PFSK-1 (cell line): ENCODE data around the gene ADAR.

Experiments
- FOXP2 ChIP-seq: optimal IDR thresholded peaks from 2 replicates; pipeline ENCODE3; 2011; ENCODE audit warnings: borderline replicate concordance, control low read depth, inconsistent platforms; ENCODE audit not compliant: insufficient read depth; ENCODE audit errors: extremely low read length, extremely low read depth
- POLR2AphosphoS5 ChIP-seq: IDR thresholded peaks from 2 replicates; pipeline ENCODE4 v1.6.1; 2012; ENCODE audit warnings: low read depth, mild to moderate bottlenecking, control low read depth, low read length, moderate library complexity
- SIN3A ChIP-seq: IDR thresholded peaks from 2 replicates; pipeline ENCODE4 v1.6.1; 2012; ENCODE audit warnings: mild to moderate bottlenecking, low read length, moderate library complexity, borderline replicate concordance; ENCODE audit not compliant: insufficient read depth
- TAF1 ChIP-seq: IDR thresholded peaks from 2 replicates; pipeline ENCODE4 v1.6.1; 2012; ENCODE audit warnings: low read length, control low read depth, borderline replicate concordance; ENCODE audit not compliant: insufficient read depth
- TF ChIP-seq, protein P1 (sequence below), 2 experiments: IDR thresholded peaks; 2 replicates each; pipeline versions ENCODE4 v1.6.1 to v1.8.0; 2011 to 2012; ENCODE audit warnings: low read depth in 2 of 2, low read length in 2 of 2, control low read depth in 1 of 2, inconsistent platforms in 1 of 2, mild to moderate bottlenecking in 1 of 2, moderate library complexity in 1 of 2; ENCODE audit not compliant: insufficient read depth in 1 of 2

DNA sequence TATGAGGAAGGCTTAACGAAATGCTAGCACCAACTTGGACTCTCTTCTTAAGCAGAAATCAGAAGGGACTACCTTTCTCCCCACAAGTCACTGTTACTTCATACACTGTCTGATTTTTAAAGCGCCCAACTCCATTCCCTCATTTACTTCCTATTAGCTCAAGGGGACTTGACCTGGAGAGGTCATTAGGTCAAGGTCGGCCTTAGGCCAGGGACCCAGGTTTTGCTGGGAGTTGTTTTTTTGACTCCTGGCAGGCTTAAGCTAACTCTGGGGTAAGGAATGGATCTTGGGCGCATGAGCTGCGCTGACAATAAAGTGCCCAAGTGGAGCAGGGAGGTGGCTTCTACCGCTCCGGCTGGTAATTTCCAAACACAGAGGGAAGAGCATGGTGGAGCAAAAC lies 16.8 kb downstream of the ADAR start:
- TF ChIP-seq POLR2AphosphoS5 (no peak), SIN3A (no peak), TAF1 (no peak), FOXP2 (no peak)
- TF ChIP-seq, protein P1, sequence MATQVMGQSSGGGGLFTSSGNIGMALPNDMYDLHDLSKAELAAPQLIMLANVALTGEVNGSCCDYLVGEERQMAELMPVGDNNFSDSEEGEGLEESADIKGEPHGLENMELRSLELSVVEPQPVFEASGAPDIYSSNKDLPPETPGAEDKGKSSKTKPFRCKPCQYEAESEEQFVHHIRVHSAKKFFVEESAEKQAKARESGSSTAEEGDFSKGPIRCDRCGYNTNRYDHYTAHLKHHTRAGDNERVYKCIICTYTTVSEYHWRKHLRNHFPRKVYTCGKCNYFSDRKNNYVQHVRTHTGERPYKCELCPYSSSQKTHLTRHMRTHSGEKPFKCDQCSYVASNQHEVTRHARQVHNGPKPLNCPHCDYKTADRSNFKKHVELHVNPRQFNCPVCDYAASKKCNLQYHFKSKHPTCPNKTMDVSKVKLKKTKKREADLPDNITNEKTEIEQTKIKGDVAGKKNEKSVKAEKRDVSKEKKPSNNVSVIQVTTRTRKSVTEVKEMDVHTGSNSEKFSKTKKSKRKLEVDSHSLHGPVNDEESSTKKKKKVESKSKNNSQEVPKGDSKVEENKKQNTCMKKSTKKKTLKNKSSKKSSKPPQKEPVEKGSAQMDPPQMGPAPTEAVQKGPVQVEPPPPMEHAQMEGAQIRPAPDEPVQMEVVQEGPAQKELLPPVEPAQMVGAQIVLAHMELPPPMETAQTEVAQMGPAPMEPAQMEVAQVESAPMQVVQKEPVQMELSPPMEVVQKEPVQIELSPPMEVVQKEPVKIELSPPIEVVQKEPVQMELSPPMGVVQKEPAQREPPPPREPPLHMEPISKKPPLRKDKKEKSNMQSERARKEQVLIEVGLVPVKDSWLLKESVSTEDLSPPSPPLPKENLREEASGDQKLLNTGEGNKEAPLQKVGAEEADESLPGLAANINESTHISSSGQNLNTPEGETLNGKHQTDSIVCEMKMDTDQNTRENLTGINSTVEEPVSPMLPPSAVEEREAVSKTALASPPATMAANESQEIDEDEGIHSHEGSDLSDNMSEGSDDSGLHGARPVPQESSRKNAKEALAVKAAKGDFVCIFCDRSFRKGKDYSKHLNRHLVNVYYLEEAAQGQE (IDR thresholded peaks at IDR 0.05; ENCODE audit: insufficient read depth in 1 of 2, low read depth in 2 of 2, low read length in 2 of 2), result no peak
